ENCODE measurements around the gene SPRED2. TPM values are rescaled to one million over a fixed set of nuclear protein-coding genes. Genes with fewer than 3 reads are reported as not detected.

Gene SPRED2
- total and polyA plus RNA-seq, 2 donors from 2014 or later, result 8.9 to 42.3 TPM

GRCh38 chr2:65437392-65438135, 5.2 kb upstream of the SPRED2 start:
- H3K4me1 ChIP-seq (ENCODE audit: control insufficient read depth in 2 of 3, insufficient read depth in 2 of 3, low read depth in 1 of 3, low read length in 3 of 3), result peaks cover 0 to 5% (median 2%) of the 10 kb centered on the region in 3 donors
- peak overlapping the region in 1 of 2 donors; percentile 91 for H3K27ac ChIP-seq (ENCODE audit: low read depth in 2 of 2, low read length in 2 of 2)
- intact Hi-C loops (cut with DNase I), result loop anchor here (10.0 kb wide), 1 partner anchor 173 kb away; no protein-coding TSS in a partner anchor
- no peak for DNase-seq
- no peaks in the 10 kb centered on the region for H3K36me3 ChIP-seq (ENCODE audit: control insufficient read depth in 2 of 3, insufficient read depth in 3 of 3, low read length in 3 of 3)
- no peaks in the 10 kb centered on the region for H3K9me3 ChIP-seq (ENCODE audit: control insufficient read depth in 2 of 3, insufficient read depth in 1 of 3, low read length in 3 of 3)
- no peak for FAIRE-seq
- no peak for TF ChIP-seq CTCF (IDR thresholded peaks at IDR 0.05; ENCODE audit: borderline replicate concordance, extremely low read depth, insufficient read depth)
- no peaks in the 10 kb centered on the region for H3K27me3 ChIP-seq (ENCODE audit: control insufficient read depth, insufficient read depth, low read length)
- peak overlapping the region in 2 of 3 donors; percentile 89 for H3K4me3 ChIP-seq (ENCODE audit: low read length in 3 of 3)
- peak overlapping the region in 1 of 3 donors; percentile 76 for H3K9ac ChIP-seq (ENCODE audit: low read length in 3 of 3)

- DNase-seq (peak in 1 of 5 donors; percentile 84), FAIRE-seq (no peak)
- no peak for TF ChIP-seq CTCF (IDR thresholded peaks at IDR 0.05; ENCODE audit: borderline replicate concordance, extremely low read depth, insufficient read depth)
- Histone ChIP-seq H3K27me3 (ENCODE audit: control insufficient read depth, insufficient read depth, low read length) (no peaks in the 10 kb centered on the region), H3K4me3 (ENCODE audit: low read length in 3 of 3) (peak overlapping the region; percentile 84 to 89 (median 89)), H3K4me1 (ENCODE audit: control insufficient read depth in 2 of 3, insufficient read depth in 2 of 3, low read depth in 1 of 3, low read length in 3 of 3) (peaks cover 0 to 5% (median 2%) of the 10 kb centered on the region in 3 donors), H3K9ac (ENCODE audit: low read length in 3 of 3) (peak overlapping the region; percentile 5 to 78 (median 76)), H3K9me3 (ENCODE audit: control insufficient read depth in 2 of 3, insufficient read depth in 1 of 3, low read length in 3 of 3) (no peaks in the 10 kb centered on the region), H3K36me3 (ENCODE audit: control insufficient read depth in 2 of 3, insufficient read depth in 3 of 3, low read length in 3 of 3) (no peaks in the 10 kb centered on the region), H3K27ac (ENCODE audit: low read depth in 2 of 2, low read length in 2 of 2) (peak overlapping the region; percentile 91 to 95)
- intact Hi-C loops (cut with DNase I), result loop anchor here (10.0 kb wide), 1 partner anchor 172 kb away; no protein-coding TSS in a partner anchor
Measured at GRCh38 chr2:65436824-65437221, 4.4 kb upstream of the SPRED2 start.

GRCh38 chr2:65436169-65436823, 3.9 kb upstream of the SPRED2 start:
- FAIRE-seq, result no peak
- peak overlapping the region; percentile 48 to 78 (median 76) for H3K9ac ChIP-seq (ENCODE audit: low read length in 3 of 3)
- no peak for TF ChIP-seq CTCF (IDR thresholded peaks at IDR 0.05; ENCODE audit: borderline replicate concordance, extremely low read depth, insufficient read depth)
- DNase-seq, result peak; percentile 82 to 97 (median 88)
- H3K9me3 ChIP-seq (ENCODE audit: control insufficient read depth in 2 of 3, insufficient read depth in 1 of 3, low read length in 3 of 3), result no peaks in the 10 kb centered on the region
- H3K27ac ChIP-seq (ENCODE audit: low read depth in 2 of 2, low read length in 2 of 2), result peak overlapping the region; percentile 91 to 95
- peaks cover 0 to 5% (median 2%) of the 10 kb centered on the region in 3 donors for H3K4me1 ChIP-seq (ENCODE audit: control insufficient read depth in 2 of 3, insufficient read depth in 2 of 3, low read depth in 1 of 3, low read length in 3 of 3)
- intact Hi-C loops (cut with DNase I), result loop anchor here (10.0 kb wide), 1 partner anchor 171 kb away; no protein-coding TSS in a partner anchor
- no peaks in the 10 kb centered on the region for H3K36me3 ChIP-seq (ENCODE audit: control insufficient read depth in 2 of 3, insufficient read depth in 3 of 3, low read length in 3 of 3)
- peak overlapping the region; percentile 84 to 89 (median 89) for H3K4me3 ChIP-seq (ENCODE audit: low read length in 3 of 3)
- H3K27me3 ChIP-seq (ENCODE audit: control insufficient read depth, insufficient read depth, low read length), result no peaks in the 10 kb centered on the region
